Stimulated activated memory B cell treated with anti-CD40 and anti-IgM and Interleukin-4, amounts not matched to agents 10 μg/mL and 1 μg/mL and 100 μg/mL, for 72 hours (primary cell): ENCODE data around the gene TIMD4.
A peak's percentile ranks its signal among the peaks of the same experiment; 100 is the strongest.
"Not testable (repeated sequence)": the region's sequence is repeated elsewhere in the genome, so short reads cannot be mapped to it uniquely, and the experiment has no call there.

Source experiments
- ATAC-seq: fragments of 150-1000 bp; cut with Tn5 transposase; 2 replicates; pipeline ENCODE4 v1.10.0; 2021
- H3K27ac Mint-ChIP-seq: one replicate; pipeline ENCODE4 v1.8.0; 2022; ENCODE audit warnings: mild to moderate bottlenecking, mixed read lengths
- H3K27me3 Mint-ChIP-seq: one replicate; pipeline ENCODE4 v1.8.0; 2022; ENCODE audit warnings: mixed read lengths
- H3K36me3 Mint-ChIP-seq: one replicate; pipeline ENCODE4 v1.8.0; 2022; ENCODE audit warnings: mixed read lengths
- H3K4me1 Mint-ChIP-seq: one replicate; pipeline ENCODE4 v1.8.0; 2022; ENCODE audit warnings: mixed read lengths
- H3K4me3 Mint-ChIP-seq: one replicate; pipeline ENCODE4 v1.8.0; 2022; ENCODE audit warnings: mild to moderate bottlenecking, moderate library complexity, mixed read lengths
- H3K9me3 Mint-ChIP-seq: one replicate; pipeline ENCODE4 v1.8.0; 2022; ENCODE audit warnings: mixed read lengths

The TIMD4 gene

GRCh38 chr5:156940462-156940861 is 22.6 kb downstream of the TIMD4 start:
- not testable (repeated sequence) for H3K27me3 Mint-ChIP-seq, H3K4me3 Mint-ChIP-seq, ATAC-seq, H3K27ac Mint-ChIP-seq, H3K36me3 Mint-ChIP-seq, H3K9me3 Mint-ChIP-seq
- peaks cover 27% of the 10 kb centered on the region for H3K4me1 Mint-ChIP-seq

DNA sequence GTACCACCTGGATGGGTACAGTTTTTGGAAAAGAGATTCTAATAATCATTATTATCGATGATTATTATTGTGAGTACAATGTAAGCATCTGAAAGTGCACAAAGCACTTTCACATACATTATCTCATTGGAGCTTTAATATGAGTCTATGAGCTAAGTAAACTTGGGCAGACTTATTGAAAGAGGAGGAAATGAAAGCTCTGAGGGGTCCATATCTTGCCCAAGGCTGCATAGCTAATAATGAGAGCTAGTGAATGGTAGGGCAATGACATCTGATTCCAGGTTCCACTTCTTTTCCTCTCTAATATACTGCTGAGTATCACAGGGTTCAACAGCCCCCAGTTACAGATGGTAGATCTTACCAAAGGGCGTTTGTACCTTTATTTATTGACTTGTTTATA is 26.1 kb downstream of the TIMD4 start:
- no peak overlapping the region for H3K27ac Mint-ChIP-seq

GRCh38 chr5:156934450-156935211 is 28.4 kb downstream of the TIMD4 start:
- Mint-ChIP-seq H3K27me3 (no peaks in the 10 kb centered on the region), H3K36me3 (no peaks in the 10 kb centered on the region), H3K9me3 (peaks cover 5% of the 10 kb centered on the region), H3K27ac (no peak overlapping the region), H3K4me3 (no peak overlapping the region), H3K4me1 (peaks cover 13% of the 10 kb centered on the region)
- ATAC-seq = no peak

More for the DNA sequence above, 26.1 kb downstream of the TIMD4 start:
- Mint-ChIP-seq H3K4me1 (peaks cover 20% of the 10 kb centered on the region), H3K9me3 (peaks cover 8% of the 10 kb centered on the region), H3K36me3 (peaks cover 4% of the 10 kb centered on the region), H3K27me3 (no peaks in the 10 kb centered on the region), H3K4me3 (peak overlapping the region; percentile 6)
- peak; percentile 73 for ATAC-seq

DNA sequence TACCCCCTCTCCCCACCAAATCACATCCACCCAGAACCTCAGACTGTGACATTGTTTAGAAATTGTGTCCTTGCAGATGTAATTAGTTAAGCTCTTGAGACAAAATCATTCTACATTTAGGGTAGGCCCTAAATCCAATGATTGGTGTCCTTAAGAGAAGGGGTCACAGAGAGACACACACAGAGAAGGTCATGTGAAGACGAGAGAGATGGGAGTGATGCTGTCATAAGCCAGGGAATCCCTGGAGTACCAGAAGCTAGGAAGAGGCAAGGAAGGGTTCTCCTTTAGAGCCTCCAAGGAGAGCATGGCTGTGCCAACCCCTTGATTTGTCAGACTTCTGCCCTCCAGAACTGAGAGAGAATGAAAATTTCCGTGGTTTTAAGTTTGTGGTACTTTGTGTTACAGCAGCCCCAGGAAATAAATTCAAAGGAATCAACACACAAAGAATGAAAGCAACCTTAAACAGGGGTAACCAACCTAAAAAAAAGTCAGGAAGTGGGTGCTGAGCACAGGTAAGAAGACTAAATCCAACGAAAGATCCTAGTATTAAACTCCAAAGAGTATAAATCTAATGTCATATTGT is 33.6 kb downstream of the TIMD4 start:
- Mint-ChIP-seq H3K27me3 (no peaks in the 10 kb centered on the region), H3K36me3 (no peaks in the 10 kb centered on the region), H3K4me3 (no peak overlapping the region), H3K27ac (no peak overlapping the region), H3K4me1 (no peaks in the 10 kb centered on the region), H3K9me3 (peaks cover 3% of the 10 kb centered on the region)
- no peak for ATAC-seq

DNA sequence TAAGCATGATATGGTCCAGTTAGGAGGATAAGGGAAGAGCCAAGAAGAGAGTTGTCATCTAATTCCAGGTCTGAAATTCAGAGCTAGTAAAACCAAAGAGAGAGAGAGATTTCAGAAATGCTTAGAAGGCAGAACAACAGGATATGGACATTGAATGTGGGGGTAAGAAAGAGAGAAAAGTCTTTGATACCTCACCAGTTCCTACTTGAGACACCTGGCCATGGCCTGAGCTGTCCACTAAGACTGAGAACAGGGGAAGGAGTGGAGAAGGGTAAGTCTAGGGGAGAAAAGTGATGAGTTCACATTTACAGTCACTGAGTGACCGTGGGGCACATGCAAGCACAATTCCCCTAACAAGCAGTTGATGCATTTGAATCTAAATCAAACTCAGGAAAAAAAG is 35.5 kb downstream of the TIMD4 start:
- no peak for ATAC-seq
- Mint-ChIP-seq H3K9me3 (peaks cover 3% of the 10 kb centered on the region), H3K4me1 (no peaks in the 10 kb centered on the region), H3K4me3 (no peak overlapping the region), H3K36me3 (no peaks in the 10 kb centered on the region), H3K27ac (no peak overlapping the region), H3K27me3 (no peaks in the 10 kb centered on the region)

DNA sequence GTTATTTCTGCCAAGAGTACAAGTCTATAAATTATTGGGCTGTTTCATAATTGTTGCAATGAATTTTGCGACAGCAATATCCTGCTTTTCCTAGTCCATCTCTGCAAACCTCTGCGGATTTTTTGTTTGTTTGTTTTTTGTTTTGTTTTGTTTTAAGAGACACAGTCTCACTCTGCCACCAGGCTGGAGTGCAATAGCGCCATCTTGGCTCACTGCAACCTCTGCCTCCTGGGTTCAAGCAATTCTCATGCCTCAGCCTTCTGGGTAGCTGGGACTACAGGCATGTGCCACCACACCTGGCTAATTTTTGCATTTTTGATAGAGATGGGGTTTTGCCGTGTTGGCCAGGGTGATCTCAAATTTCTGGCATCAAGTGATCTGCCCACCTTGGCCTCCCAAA is 37.3 kb downstream of the TIMD4 start:
- not testable (repeated sequence) for H3K36me3 Mint-ChIP-seq, H3K9me3 Mint-ChIP-seq, H3K27me3 Mint-ChIP-seq, ATAC-seq, H3K4me3 Mint-ChIP-seq, H3K27ac Mint-ChIP-seq, H3K4me1 Mint-ChIP-seq

DNA sequence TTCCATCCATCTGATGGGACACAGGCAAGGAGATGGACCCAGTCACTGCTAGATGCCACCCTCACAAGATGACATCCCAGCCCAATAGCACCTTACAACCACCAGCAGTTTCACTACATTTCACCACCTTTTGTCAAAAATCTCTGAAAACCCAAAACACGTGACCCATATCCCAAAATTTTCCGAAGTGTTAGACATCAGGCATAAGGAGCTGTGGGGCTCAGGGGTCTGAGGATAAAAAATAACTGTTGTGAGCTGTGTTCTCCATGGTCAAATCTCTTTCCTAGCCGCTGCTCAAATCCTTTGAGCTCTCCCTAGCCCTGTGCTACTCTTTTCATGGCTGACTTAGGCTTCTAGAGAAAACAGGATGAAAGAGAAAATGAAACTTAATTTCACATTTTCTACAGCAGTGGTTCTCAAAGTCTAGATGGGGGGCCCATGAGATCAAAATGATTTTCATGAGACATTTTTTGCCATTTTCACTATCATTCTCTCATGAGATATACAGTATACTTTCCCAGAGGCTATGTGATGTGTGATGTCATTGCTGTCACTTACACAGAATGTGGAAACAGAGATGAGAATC is 40.7 kb downstream of the TIMD4 start:
- no peak overlapping the region for H3K4me3 Mint-ChIP-seq
- ATAC-seq = no peak

DNA sequence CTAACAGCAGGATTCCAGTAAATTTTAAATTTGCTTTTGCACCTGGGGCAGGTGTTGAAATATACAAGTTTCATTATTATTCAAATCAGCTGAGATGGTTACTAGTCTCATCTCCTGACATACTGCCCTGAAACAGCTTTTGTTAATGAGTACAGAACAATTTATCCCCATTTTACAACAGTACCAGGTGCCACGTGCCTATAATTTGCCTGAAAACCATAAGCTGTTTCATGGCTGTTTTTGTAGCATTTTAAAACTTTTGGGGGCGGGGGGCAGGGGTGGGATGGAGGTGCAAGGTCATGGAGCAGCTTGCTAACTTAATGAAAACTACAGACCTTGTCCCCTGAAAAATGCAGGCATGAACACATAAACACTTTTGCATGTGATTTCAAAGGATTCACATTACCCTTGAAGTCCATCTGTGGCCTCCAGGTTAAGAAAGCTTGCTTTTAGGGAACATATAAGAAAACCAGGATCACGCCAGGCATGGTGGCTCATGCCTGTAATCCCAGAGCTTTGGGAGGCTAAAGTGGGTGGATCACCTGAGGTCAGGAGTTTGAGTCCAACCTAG is 42.1 kb downstream of the TIMD4 start:
- Mint-ChIP-seq H3K27ac (no peak overlapping the region), H3K4me1 (peaks cover 18% of the 10 kb centered on the region), H3K36me3 (no peaks in the 10 kb centered on the region), H3K27me3 (no peaks in the 10 kb centered on the region), H3K4me3 (no peak overlapping the region), H3K9me3 (no peaks in the 10 kb centered on the region)
- peak; percentile 34 for ATAC-seq

More for the DNA sequence above, 40.7 kb downstream of the TIMD4 start:
- H3K4me1 Mint-ChIP-seq = peaks cover 18% of the 10 kb centered on the region
- no peaks in the 10 kb centered on the region for H3K9me3 Mint-ChIP-seq
- no peaks in the 10 kb centered on the region for H3K27me3 Mint-ChIP-seq
- no peaks in the 10 kb centered on the region for H3K36me3 Mint-ChIP-seq
- no peak overlapping the region for H3K27ac Mint-ChIP-seq

DNA sequence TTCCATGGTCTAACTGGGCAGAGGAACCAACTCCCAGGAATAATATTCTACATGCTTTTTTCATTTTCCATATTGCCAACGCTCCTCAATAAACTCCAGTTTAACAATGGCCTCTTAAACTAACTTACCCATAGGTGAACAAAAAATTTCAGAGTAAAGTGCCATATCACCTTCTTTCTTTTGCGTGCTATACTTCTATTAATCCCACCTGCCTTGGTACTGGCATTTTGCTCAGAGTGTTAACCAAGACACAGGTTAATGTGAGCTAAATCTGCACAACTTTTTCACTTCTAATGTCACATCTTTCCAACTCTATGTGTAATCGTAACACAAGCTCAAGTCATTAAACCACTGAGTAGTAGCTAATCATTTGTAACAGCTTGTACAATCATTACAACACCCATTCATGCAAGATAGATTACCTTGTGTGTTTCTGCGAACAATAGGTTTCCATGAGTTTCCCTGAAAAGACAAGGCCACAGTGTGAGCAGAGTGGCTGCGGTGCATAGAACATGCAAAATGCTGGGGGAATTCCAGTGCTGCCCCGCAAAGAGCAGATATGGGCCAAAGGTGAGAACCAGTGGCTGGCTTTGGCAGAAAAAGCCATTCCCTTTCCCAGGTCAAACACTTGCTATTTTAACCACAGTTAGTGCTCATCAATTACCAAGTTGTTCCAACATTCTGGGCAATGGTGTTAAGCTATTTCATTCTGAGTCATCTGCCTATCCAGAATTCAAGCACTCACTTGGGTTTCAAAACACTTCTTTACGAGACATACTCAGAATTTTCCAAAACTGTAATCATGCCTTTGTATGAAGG is 42.8 kb downstream of the TIMD4 start:
- Mint-ChIP-seq H3K27ac (no peak overlapping the region), H3K36me3 (no peaks in the 10 kb centered on the region), H3K4me1 (peaks cover 18% of the 10 kb centered on the region), H3K4me3 (no peak overlapping the region), H3K9me3 (peaks cover 2% of the 10 kb centered on the region), H3K27me3 (no peaks in the 10 kb centered on the region)
- peak; percentile 68 for ATAC-seq

- Mint-ChIP-seq H3K27me3 (no peaks in the 10 kb centered on the region), H3K27ac (peak overlapping the region; percentile 36), H3K4me1 (peaks cover 32% of the 10 kb centered on the region), H3K36me3 (no peaks in the 10 kb centered on the region), H3K9me3 (peaks cover 2% of the 10 kb centered on the region), H3K4me3 (no peak overlapping the region)
- ATAC-seq = no peak
Observed at GRCh38 chr5:156918311-156918845, 44.6 kb downstream of the TIMD4 start.

- Mint-ChIP-seq H3K36me3 (no peaks in the 10 kb centered on the region), H3K4me3 (no peak overlapping the region), H3K27me3 (no peaks in the 10 kb centered on the region), H3K27ac (peak overlapping the region; percentile 78), H3K9me3 (peaks cover 2% of the 10 kb centered on the region), H3K4me1 (peaks cover 31% of the 10 kb centered on the region)
- ATAC-seq = no peak
Observed at GRCh38 chr5:156914371-156914737, 48.7 kb downstream of the TIMD4 start.

DNA sequence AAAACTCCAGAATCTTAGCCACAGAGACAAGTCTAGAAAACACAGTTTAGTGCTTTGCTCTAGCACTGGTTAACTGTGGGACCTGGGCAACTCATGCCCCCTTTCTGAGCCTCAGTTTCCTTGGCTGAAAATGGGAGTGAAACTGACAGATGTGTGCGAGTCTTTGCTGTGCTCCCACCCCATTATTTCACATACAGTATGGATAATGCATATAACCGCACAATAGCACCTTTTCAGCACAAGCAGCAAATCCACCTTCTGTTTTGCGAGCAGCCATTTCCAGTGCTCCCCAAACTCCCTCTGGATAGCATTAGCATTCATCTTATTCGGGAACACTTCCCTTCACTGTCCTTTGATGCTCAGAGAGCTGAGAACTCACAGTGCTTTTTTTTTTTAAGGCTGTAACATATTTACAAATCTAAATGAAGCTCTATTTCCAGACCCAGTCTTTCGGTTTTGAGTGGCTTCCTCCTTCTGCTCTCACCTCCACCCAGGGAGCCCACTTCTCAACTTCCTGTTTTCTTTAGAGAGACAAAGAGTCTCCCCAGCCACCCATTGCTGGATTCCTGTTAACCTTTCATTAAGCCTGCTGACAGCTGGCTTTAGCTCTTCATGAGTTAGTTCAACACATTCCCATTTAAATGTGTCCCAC is 49.2 kb downstream of the TIMD4 start:
- Mint-ChIP-seq H3K4me1 (peaks cover 31% of the 10 kb centered on the region), H3K27ac (peak overlapping the region; percentile 78), H3K9me3 (peaks cover 2% of the 10 kb centered on the region), H3K36me3 (no peaks in the 10 kb centered on the region), H3K4me3 (peak overlapping the region; percentile 3), H3K27me3 (no peaks in the 10 kb centered on the region)
- peak; percentile 88 for ATAC-seq

DNA sequence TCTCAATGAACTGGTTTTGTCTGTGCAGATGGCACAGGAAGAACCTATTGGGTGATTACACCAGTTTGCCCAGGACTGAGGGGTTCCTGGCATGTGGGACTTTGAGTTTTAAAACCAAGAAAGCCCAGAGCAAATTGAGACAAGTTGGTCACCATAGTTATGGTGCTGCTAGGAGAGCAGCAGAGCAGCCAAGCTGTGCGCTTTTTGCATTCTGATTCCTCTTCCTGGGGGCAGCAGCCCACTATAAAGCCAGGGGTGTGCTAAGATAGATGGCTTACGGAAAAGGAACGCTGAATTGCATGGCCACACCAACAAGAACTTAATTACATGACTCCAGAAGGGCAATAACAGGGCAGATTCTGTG is 49.7 kb downstream of the TIMD4 start:
- H3K4me3 Mint-ChIP-seq = no peak overlapping the region
- H3K27me3 Mint-ChIP-seq = no peaks in the 10 kb centered on the region
- peak overlapping the region; percentile 78 for H3K27ac Mint-ChIP-seq
- ATAC-seq = no peak
- H3K4me1 Mint-ChIP-seq = peaks cover 27% of the 10 kb centered on the region
- H3K36me3 Mint-ChIP-seq = no peaks in the 10 kb centered on the region
- peaks cover 2% of the 10 kb centered on the region for H3K9me3 Mint-ChIP-seq

GRCh38 chr5:156912869-156913268 is 50.2 kb downstream of the TIMD4 start:
- Mint-ChIP-seq H3K27me3 (no peaks in the 10 kb centered on the region), H3K4me3 (no peak overlapping the region), H3K27ac (peak overlapping the region; percentile 78), H3K9me3 (peaks cover 2% of the 10 kb centered on the region), H3K36me3 (no peaks in the 10 kb centered on the region), H3K4me1 (peaks cover 22% of the 10 kb centered on the region)
- no peak for ATAC-seq
